ENCODE results near the gene EWSR1.

GRCh38 chr22:29339381-29340235, 71.5 kb downstream of the EWSR1 start:
- TF ChIP-seq ZSCAN30 (tag by site-specific recombination; IDR thresholded peaks at IDR 0.05) (no peak), CTCF (tag by site-specific recombination; IDR thresholded peaks at IDR 0.05) (no peak), ZNF121 (tag by site-specific recombination; IDR thresholded peaks at IDR 0.05) (no peak), ZNF311 (tag by site-specific recombination; IDR thresholded peaks at IDR 0.05; ENCODE audit: borderline replicate concordance) (no peak), RBAK (tag by site-specific recombination; IDR thresholded peaks at IDR 0.05) (no peak), ZNF24 (tag by site-specific recombination; IDR thresholded peaks at IDR 0.05) (no peak), ZNF654 (tag by site-specific recombination; IDR thresholded peaks at IDR 0.05; ENCODE audit: low read depth) (no peak), TCF7L2 (IDR thresholded peaks at IDR 0.05; ENCODE audit: borderline replicate concordance, low read depth, low read length) (no peak), ZNF529 (tag by site-specific recombination; IDR thresholded peaks at IDR 0.05; ENCODE audit: insufficient replicate concordance) (no peak), KLF16 (tag by site-specific recombination; IDR thresholded peaks at IDR 0.05) (no peak)

Measured in HEK293 (cell line).